ENCODE results near the gene ITIH1.

Gene ITIH1

GRCh38 chr3:52817221-52817620 lies 39.8 kb downstream of the ITIH1 start:
- no peaks in the 10 kb centered on the region for H4K20me1 ChIP-seq (ENCODE audit: insufficient read depth, low read length)
- no peaks in the 10 kb centered on the region for H3K4me1 ChIP-seq (ENCODE audit: low read length)
- no peak for TF ChIP-seq CTCF (IDR thresholded peaks at IDR 0.05; ENCODE audit: low read depth, low read length)
- TF ChIP-seq EZH2phosphoT487 (IDR thresholded peaks at IDR 0.05; ENCODE audit: low read depth) = no peak

GRCh38 chr3:52817860-52818259 lies 40.5 kb downstream of the ITIH1 start:
- H3K9ac ChIP-seq (ENCODE audit: low read length) = no peak overlapping the region
- H3K4me1 ChIP-seq (ENCODE audit: low read length) = no peaks in the 10 kb centered on the region
- H3K36me3 ChIP-seq (replicated peaks; ENCODE audit: low read depth, low read length) = no peaks in the 10 kb centered on the region
- no peaks in the 10 kb centered on the region for H3K27me3 ChIP-seq (ENCODE audit: low read depth, low read length)
- H3K9me3 ChIP-seq (ENCODE audit: insufficient read depth, low read length) = no peaks in the 10 kb centered on the region
- no peak overlapping the region for H3K27ac ChIP-seq (ENCODE audit: low read length)
- H4K20me1 ChIP-seq (ENCODE audit: insufficient read depth, low read length) = no peaks in the 10 kb centered on the region
- no peak overlapping the region for H2AFZ ChIP-seq (ENCODE audit: low read depth, low read length)
- no peaks in the 10 kb centered on the region for H3K79me2 ChIP-seq (ENCODE audit: low read length)
- no peak for TF ChIP-seq EZH2phosphoT487 (IDR thresholded peaks at IDR 0.05; ENCODE audit: low read depth)
- TF ChIP-seq CTCF (IDR thresholded peaks at IDR 0.05; ENCODE audit: low read depth, low read length) = no peak
- no peak overlapping the region for H3K4me3 ChIP-seq (ENCODE audit: low read length)
- H3K4me2 ChIP-seq (ENCODE audit: low read length) = no peak overlapping the region

More at GRCh38 chr3:52817221-52817620, 39.8 kb downstream of the ITIH1 start:
- Histone ChIP-seq H3K27me3 (ENCODE audit: low read depth, low read length) (no peaks in the 10 kb centered on the region), H3K79me2 (ENCODE audit: low read length) (no peaks in the 10 kb centered on the region), H2AFZ (ENCODE audit: low read depth, low read length) (no peak overlapping the region), H3K36me3 (replicated peaks; ENCODE audit: low read depth, low read length) (no peaks in the 10 kb centered on the region), H3K4me3 (ENCODE audit: low read length) (no peak overlapping the region), H3K4me2 (ENCODE audit: low read length) (no peak overlapping the region), H3K9me3 (ENCODE audit: insufficient read depth, low read length) (no peaks in the 10 kb centered on the region), H3K9ac (ENCODE audit: low read length) (no peak overlapping the region), H3K27ac (ENCODE audit: low read length) (no peak overlapping the region)

GRCh38 chr3:52819936-52820335 lies 42.5 kb downstream of the ITIH1 start:
- no peak overlapping the region for H3K4me2 ChIP-seq (ENCODE audit: low read length)
- H3K36me3 ChIP-seq (replicated peaks; ENCODE audit: low read depth, low read length) = no peaks in the 10 kb centered on the region
- H3K9ac ChIP-seq (ENCODE audit: low read length) = no peak overlapping the region
- H3K79me2 ChIP-seq (ENCODE audit: low read length) = no peaks in the 10 kb centered on the region
- H3K4me3 ChIP-seq (ENCODE audit: low read length) = no peak overlapping the region
- no peak overlapping the region for H2AFZ ChIP-seq (ENCODE audit: low read depth, low read length)
- H3K27ac ChIP-seq (ENCODE audit: low read length) = no peak overlapping the region
- no peaks in the 10 kb centered on the region for H4K20me1 ChIP-seq (ENCODE audit: insufficient read depth, low read length)
- H3K9me3 ChIP-seq (ENCODE audit: insufficient read depth, low read length) = no peaks in the 10 kb centered on the region
- no peaks in the 10 kb centered on the region for H3K27me3 ChIP-seq (ENCODE audit: low read depth, low read length)
- no peak for TF ChIP-seq CTCF (IDR thresholded peaks at IDR 0.05; ENCODE audit: low read depth, low read length)
- no peak for TF ChIP-seq EZH2phosphoT487 (IDR thresholded peaks at IDR 0.05; ENCODE audit: low read depth)
- H3K4me1 ChIP-seq (ENCODE audit: low read length) = no peaks in the 10 kb centered on the region

GRCh38 chr3:52820736-52821135 lies 43.3 kb downstream of the ITIH1 start:
- no peaks in the 10 kb centered on the region for H3K9me3 ChIP-seq (ENCODE audit: insufficient read depth, low read length)
- no peak overlapping the region for H3K4me2 ChIP-seq (ENCODE audit: low read length)
- no peaks in the 10 kb centered on the region for H3K79me2 ChIP-seq (ENCODE audit: low read length)
- H2AFZ ChIP-seq (ENCODE audit: low read depth, low read length) = no peak overlapping the region
- no peak overlapping the region for H3K27ac ChIP-seq (ENCODE audit: low read length)
- no peaks in the 10 kb centered on the region for H3K36me3 ChIP-seq (replicated peaks; ENCODE audit: low read depth, low read length)
- no peak overlapping the region for H3K4me3 ChIP-seq (ENCODE audit: low read length)
- H3K4me1 ChIP-seq (ENCODE audit: low read length) = no peaks in the 10 kb centered on the region
- H3K9ac ChIP-seq (ENCODE audit: low read length) = no peak overlapping the region
- H4K20me1 ChIP-seq (ENCODE audit: insufficient read depth, low read length) = no peaks in the 10 kb centered on the region
- TF ChIP-seq CTCF (IDR thresholded peaks at IDR 0.05; ENCODE audit: low read depth, low read length) (peak; percentile 88), EZH2phosphoT487 (IDR thresholded peaks at IDR 0.05; ENCODE audit: low read depth) (no peak)
- no peaks in the 10 kb centered on the region for H3K27me3 ChIP-seq (ENCODE audit: low read depth, low read length)
